Endothelial cell of umbilical vein (primary cell): ENCODE measurements around the gene LIM2. TPM values are rescaled to one million over a fixed set of nuclear protein-coding genes. Genes with fewer than 3 reads are reported as not detected.

ENCODE experiments used
- BruUV-seq: library from RNA; stranded (reverse); fragments of 400-500 nt; replicated peaks from 2 replicates; lab custom pipeline; 2021; lab: Mats Ljungman, UMichigan
- CTCF ChIA-PET: fragments of 300-600, 350-600 bp; sonication (Branson Sonifier 250); formaldehyde crosslinking; loops from one replicate; lab custom pipeline; 2021; ENCODE audit warnings: antibody characterized with exemption, inconsistent platforms; lab: Charles Lee
- POLR2A ChIA-PET: fragments of 300-600, 350-600 bp; sonication (Branson Sonifier 250); formaldehyde crosslinking; loops from one replicate; lab custom pipeline; 2021; ENCODE audit warnings: antibody characterized with exemption, inconsistent platforms; lab: Charles Lee
- DNase-seq: peaks from one replicate; pipeline ENCODE4 v3.0.0-alpha.2; 2011; ENCODE audit warnings: low read depth, low spot score
- FAIRE-seq: peaks from 2 replicates; lab custom pipeline; 2011; peaks lifted over from hg19 to GRCh38; lab: Jason Lieb, UNC
- H2AFZ ChIP-seq: 2 replicates; pipeline ENCODE4 v1.6.0; 2012; ENCODE audit warnings: low read depth, low read length, control low read depth, inconsistent platforms
- H3K27ac ChIP-seq: 2 replicates; pipeline ENCODE4 v1.5.1; 2011; ENCODE audit warnings: low read depth, mild to moderate bottlenecking, control low read depth, low read length, moderate library complexity; ENCODE audit not compliant: insufficient read depth
- H3K27me3 ChIP-seq, 2 experiments: 2 replicates each; pipeline versions ENCODE4 v1.6.0 to v1.6.1; 2011; ENCODE audit warnings: low read length in 2 of 2, mixed read lengths in 1 of 2; ENCODE audit not compliant: control insufficient read depth in 2 of 2, insufficient read depth in 2 of 2
- H3K36me3 ChIP-seq, 2 experiments: 2 replicates in 1 of 2; 3 replicates in 1 of 2; pipeline ENCODE4 v1.5.1; 2011; ENCODE audit warnings: low read length in 2 of 2, mild to moderate bottlenecking in 1 of 2, moderate library complexity in 1 of 2; ENCODE audit not compliant: control insufficient read depth in 2 of 2, insufficient read depth in 2 of 2; ENCODE audit errors: extremely low read depth in 1 of 2
- H3K4me1 ChIP-seq: 3 replicates; pipeline ENCODE4 v1.5.1; 2011; ENCODE audit warnings: mild to moderate bottlenecking, low read length; ENCODE audit not compliant: control insufficient read depth, insufficient read depth; ENCODE audit errors: extremely low read depth
- H3K4me2 ChIP-seq: 2 replicates; pipeline ENCODE4 v1.6.1; 2011; ENCODE audit warnings: low read length, control low read depth, mixed read lengths; ENCODE audit not compliant: insufficient read depth
- H3K4me3 ChIP-seq, 3 experiments: fragments of 200-600 bp in 1 of 3; sonication (generic), shearing (Covaris generic) in 1 of 3; replicated peaks in 1 of 3; 2 replicates each; pipeline ENCODE4 v1.5.1; 2011 to 2016; ENCODE audit warnings: control low read depth in 3 of 3, low read length in 3 of 3, mild to moderate bottlenecking in 2 of 3, inconsistent platforms in 1 of 3, low read depth in 1 of 3, moderate library complexity in 1 of 3; ENCODE audit not compliant: insufficient read depth in 1 of 3
- H3K79me2 ChIP-seq: 2 replicates; pipeline ENCODE4 v1.6.0; 2012; ENCODE audit warnings: low read length, inconsistent platforms; ENCODE audit not compliant: control insufficient read depth, insufficient read depth
- H3K9ac ChIP-seq: replicated peaks from 2 replicates; pipeline ENCODE3; 2011; ENCODE audit warnings: low read length, control low read depth; ENCODE audit not compliant: insufficient read depth; ENCODE audit errors: extremely low read depth
- H3K9me1 ChIP-seq: replicated peaks from 3 replicates; pipeline ENCODE4 v1.6.0; 2011; ENCODE audit warnings: mild to moderate bottlenecking, low read length; ENCODE audit not compliant: control insufficient read depth, insufficient read depth; ENCODE audit errors: extremely low read depth
- H3K9me3 ChIP-seq: replicated peaks from 2 replicates; pipeline ENCODE4 v1.5.1; 2012; ENCODE audit warnings: low read length, inconsistent platforms; ENCODE audit not compliant: control insufficient read depth, insufficient read depth
- H4K20me1 ChIP-seq: replicated peaks from 2 replicates; pipeline ENCODE3; 2011; ENCODE audit warnings: mild to moderate bottlenecking, low read length; ENCODE audit not compliant: control insufficient read depth, insufficient read depth; ENCODE audit errors: extremely low read depth
- EZH2 ChIP-seq: IDR thresholded peaks from 2 replicates; pipeline ENCODE4 v1.6.1; 2012; ENCODE audit warnings: borderline replicate concordance, low read depth, mild to moderate bottlenecking, moderate library complexity, low read length, inconsistent platforms; ENCODE audit not compliant: severe bottlenecking
- FOS ChIP-seq: IDR thresholded peaks from 2 replicates; pipeline ENCODE4 v1.6.1; 2011; ENCODE audit warnings: mild to moderate bottlenecking, low read length, moderate library complexity, borderline replicate concordance; ENCODE audit not compliant: insufficient read depth
- GATA2 ChIP-seq: IDR thresholded peaks from 2 replicates; pipeline ENCODE4 v1.7.0; 2011; ENCODE audit warnings: low read depth, mild to moderate bottlenecking, moderate library complexity, mixed read lengths, low read length; ENCODE audit not compliant: insufficient read length, insufficient read depth
- JUN ChIP-seq: IDR thresholded peaks from 2 replicates; pipeline ENCODE4 v1.6.1; 2011; ENCODE audit warnings: borderline replicate concordance, low read depth; ENCODE audit not compliant: insufficient read length, insufficient read depth
- MYC ChIP-seq: IDR thresholded peaks from one replicate; pipeline ENCODE4 v1.6.1; 2011; ENCODE audit warnings: mild to moderate bottlenecking, low read depth, low read length
- POLR2A ChIP-seq: IDR thresholded peaks from 2 replicates; pipeline ENCODE4 v1.6.1; 2012; ENCODE audit warnings: low read depth, mild to moderate bottlenecking, control low read depth, low read length
- POLR2AphosphoS5 ChIP-seq: IDR thresholded peaks from 2 replicates; pipeline ENCODE4 v1.6.1; 2012; ENCODE audit warnings: low read depth, mild to moderate bottlenecking, control low read depth, low read length, moderate library complexity; ENCODE audit not compliant: insufficient read depth
- dilution Hi-C: fragments of 300-500 bp; cut with MboI; formaldehyde crosslinking; loops from one replicate; pipeline ENCODE4 v1.15.0; 2019; ENCODE audit warnings: low sequenced_read_pairs; ENCODE audit not compliant: extremely low pct_ligation_motif_present
- intact Hi-C: fragments of 100-400 bp; cut with micrococcal nuclease; formaldehyde crosslinking; loops from one replicate; pipeline ENCODE4 v1.10.0; 2022
- polyA plus RNA-seq, 4 experiments: library from polyadenylated mRNA; depleted of rRNA in 3 of 4; stranded (reverse) in 3 of 4; unstranded in 1 of 4; fragments of >200 nt; gene quantifications; 2 replicates each; pipeline versions ENCODE4 v1.2.1 to v1.2.3, GENCODE V29; 2011 to 2012; ENCODE audit warnings: missing spikeins in 1 of 4
- total RNA-seq: library from RNA; stranded (reverse); gene quantifications from 2 replicates; pipeline ENCODE4 v1.2.3, GENCODE V29; 2021
- TF ChIP-seq, protein P1 (sequence below): IDR thresholded peaks from 2 replicates; pipeline ENCODE4 v1.6.1; 2011; ENCODE audit not compliant: insufficient read depth, insufficient read length
- TF ChIP-seq, protein P2 (sequence below), 2 donors: IDR thresholded peaks; 1 replicate in 1 of 2; 2 replicates in 1 of 2; pipeline ENCODE4 v1.5.1; 2011; ENCODE audit warnings: low read length in 2 of 2, mild to moderate bottlenecking in 2 of 2, moderate library complexity in 2 of 2, control low read depth in 1 of 2, inconsistent platforms in 1 of 2, low read depth in 1 of 2; ENCODE audit not compliant: insufficient read depth in 1 of 2; ENCODE audit errors: extremely low read depth in 1 of 2

The LIM2 gene
- total and polyA plus RNA-seq, 2 donors (not counting 3 experiments of a cell fraction or from before 2014, with no cell fraction given): not detected

- no peak overlapping the region for H3K27ac ChIP-seq
- dilution Hi-C loops: no loop called here
- no peaks in the 10 kb centered on the region for H3K9me1 ChIP-seq
- no peaks in the 10 kb centered on the region for H3K36me3 ChIP-seq
- intact Hi-C loops: no loop called here
- DNase-seq: no peak
- no peak overlapping the region for H3K4me3 ChIP-seq
- no peaks in the 10 kb centered on the region for H3K27me3 ChIP-seq
- no peak overlapping the region for H2AFZ ChIP-seq
- no TSS peak for BruUV-seq
- no peak for FAIRE-seq
- TF ChIP-seq POLR2A: no peak
- no peak for TF ChIP-seq EZH2
- H3K9me3 ChIP-seq: no peaks in the 10 kb centered on the region
- no peak overlapping the region for H3K9ac ChIP-seq
- ChIA-PET POLR2A (no interaction called here), CTCF (interaction anchor here (1.0 kb wide), 1 partner anchor 13 kb away, joined by 8 read pairs; no protein-coding TSS in a partner anchor)
- H3K4me2 ChIP-seq: no peak overlapping the region
- no peaks in the 10 kb centered on the region for H3K79me2 ChIP-seq
- H3K4me1 ChIP-seq: no peaks in the 10 kb centered on the region
- no peaks in the 10 kb centered on the region for H4K20me1 ChIP-seq
These were observed 46.7 kb upstream of the LIM2 start for GRCh38 chr19:51434456-51434855.

DNA sequence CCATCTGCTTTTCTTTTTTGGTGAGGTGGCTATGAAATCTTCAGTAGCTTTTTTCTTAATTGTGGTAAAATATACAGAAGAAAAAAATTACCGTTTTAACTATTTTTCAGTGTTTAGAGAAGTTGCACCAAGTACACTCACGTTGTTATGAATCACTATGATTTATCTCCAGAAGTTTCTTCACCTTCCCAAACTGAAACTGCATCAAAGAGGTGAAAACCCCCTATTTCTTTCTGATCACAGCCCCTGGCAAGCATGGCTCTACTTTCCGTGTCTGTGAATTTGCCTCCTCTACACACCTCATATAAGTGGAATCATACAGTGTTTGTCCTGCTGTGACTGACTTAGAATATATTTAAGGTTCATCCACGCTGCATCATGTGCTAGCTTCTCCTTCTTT is 45.3 kb upstream of the LIM2 start:
- FAIRE-seq: no peak
- CTCF ChIA-PET: no interaction called here
- POLR2A ChIA-PET: no interaction called here
- intact Hi-C loops (no loop called here), dilution Hi-C loops (no loop called here)
- Histone ChIP-seq H3K9ac (no peak overlapping the region), H3K36me3 (no peaks in the 10 kb centered on the region), H3K4me2 (no peak overlapping the region), H3K4me3 (no peak overlapping the region), H3K79me2 (no peaks in the 10 kb centered on the region), H3K9me3 (no peaks in the 10 kb centered on the region), H3K9me1 (no peaks in the 10 kb centered on the region), H3K27me3 (no peaks in the 10 kb centered on the region), H3K4me1 (no peaks in the 10 kb centered on the region), H2AFZ (no peak overlapping the region), H4K20me1 (no peaks in the 10 kb centered on the region), H3K27ac (no peak overlapping the region)
- BruUV-seq: no TSS peak
- no peak for DNase-seq
- TF ChIP-seq POLR2A (no peak), FOS (no peak), EZH2 (no peak), MYC (no peak), GATA2 (no peak), POLR2AphosphoS5 (no peak), JUN (no peak)
- TF ChIP-seq, protein P1, sequence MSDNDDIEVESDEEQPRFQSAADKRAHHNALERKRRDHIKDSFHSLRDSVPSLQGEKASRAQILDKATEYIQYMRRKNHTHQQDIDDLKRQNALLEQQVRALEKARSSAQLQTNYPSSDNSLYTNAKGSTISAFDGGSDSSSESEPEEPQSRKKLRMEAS: no peak
- TF ChIP-seq, protein P2, sequence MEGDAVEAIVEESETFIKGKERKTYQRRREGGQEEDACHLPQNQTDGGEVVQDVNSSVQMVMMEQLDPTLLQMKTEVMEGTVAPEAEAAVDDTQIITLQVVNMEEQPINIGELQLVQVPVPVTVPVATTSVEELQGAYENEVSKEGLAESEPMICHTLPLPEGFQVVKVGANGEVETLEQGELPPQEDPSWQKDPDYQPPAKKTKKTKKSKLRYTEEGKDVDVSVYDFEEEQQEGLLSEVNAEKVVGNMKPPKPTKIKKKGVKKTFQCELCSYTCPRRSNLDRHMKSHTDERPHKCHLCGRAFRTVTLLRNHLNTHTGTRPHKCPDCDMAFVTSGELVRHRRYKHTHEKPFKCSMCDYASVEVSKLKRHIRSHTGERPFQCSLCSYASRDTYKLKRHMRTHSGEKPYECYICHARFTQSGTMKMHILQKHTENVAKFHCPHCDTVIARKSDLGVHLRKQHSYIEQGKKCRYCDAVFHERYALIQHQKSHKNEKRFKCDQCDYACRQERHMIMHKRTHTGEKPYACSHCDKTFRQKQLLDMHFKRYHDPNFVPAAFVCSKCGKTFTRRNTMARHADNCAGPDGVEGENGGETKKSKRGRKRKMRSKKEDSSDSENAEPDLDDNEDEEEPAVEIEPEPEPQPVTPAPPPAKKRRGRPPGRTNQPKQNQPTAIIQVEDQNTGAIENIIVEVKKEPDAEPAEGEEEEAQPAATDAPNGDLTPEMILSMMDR (IDR thresholded peaks at IDR 0.05; ENCODE audit: extremely low read depth in 1 of 2, insufficient read depth in 1 of 2, low read depth in 1 of 2, low read length in 2 of 2): no peak
